Liver (tissue), 9 donors: Measurements from ENCODE around the gene HSPA12A. TPM values are rescaled to one million over a fixed set of nuclear protein-coding genes. Genes with fewer than 3 reads are reported as not detected.

Experiments used
- DNase-seq: peaks from one replicate; pipeline ENCODE4 v3.0.0-alpha.2; 2017; ENCODE audit warnings: low spot score
- H3K27ac ChIP-seq, 2 donors: one replicate each; pipeline ENCODE4 v1.7.0; 2013; ENCODE audit warnings: inconsistent platforms in 2 of 2, low read length in 2 of 2, control low read depth in 1 of 2, low read depth in 1 of 2, mild to moderate bottlenecking in 1 of 2
- H3K27me3 ChIP-seq, 4 donors: one replicate each; pipeline versions ENCODE4 v1.6.1 to v1.7.0; 2013; ENCODE audit warnings: low read length in 3 of 4, inconsistent platforms in 1 of 4, mild to moderate bottlenecking in 1 of 4, moderate library complexity in 1 of 4; ENCODE audit not compliant: control insufficient read depth in 4 of 4, insufficient read depth in 4 of 4
- H3K36me3 ChIP-seq, 4 donors: one replicate each; pipeline versions ENCODE4 v1.6.1 to v1.7.0; 2013; ENCODE audit warnings: low read length in 3 of 4, mild to moderate bottlenecking in 3 of 4, low read depth in 1 of 4, moderate library complexity in 1 of 4; ENCODE audit not compliant: control insufficient read depth in 4 of 4, insufficient read depth in 3 of 4
- H3K4me1 ChIP-seq, 4 donors: one replicate each; pipeline versions ENCODE4 v1.6.1 to v1.7.0; 2013; ENCODE audit warnings: low read length in 3 of 4, mild to moderate bottlenecking in 3 of 4, moderate library complexity in 1 of 4; ENCODE audit not compliant: control insufficient read depth in 4 of 4, insufficient read depth in 4 of 4
- H3K4me3 ChIP-seq, 3 donors: one replicate each; pipeline versions ENCODE4 v1.6.1 to v1.7.0; 2013; ENCODE audit warnings: low read length in 3 of 3, control low read depth in 1 of 3, low read depth in 1 of 3, mild to moderate bottlenecking in 1 of 3
- H3K9ac ChIP-seq, 2 donors: one replicate each; pipeline ENCODE4 v1.7.0; 2013; ENCODE audit warnings: low read length in 2 of 2, mild to moderate bottlenecking in 2 of 2, moderate library complexity in 2 of 2, control low read depth in 1 of 2, low read depth in 1 of 2
- H3K9me3 ChIP-seq, 4 donors: one replicate each; pipeline versions ENCODE4 v1.6.1 to v1.7.0; 2013; ENCODE audit warnings: low read length in 3 of 4; ENCODE audit not compliant: control insufficient read depth in 4 of 4
- ATF3 ChIP-seq: IDR thresholded peaks from 2 replicates; pipeline ENCODE4 v1.6.1; 2016; ENCODE audit warnings: antibody characterized with exemption
- CTCF ChIP-seq: fragments of 150-350 bp; IDR thresholded peaks from 2 replicates; pipeline ENCODE4 v1.5.1; 2017; ENCODE audit warnings: improper control_type of control experiment, low read depth, low read length; ENCODE audit not compliant: missing input control
- EGR1 ChIP-seq, 2 donors: IDR thresholded peaks; 2 replicates each; pipeline ENCODE4 v1.6.1; 2016 to 2018; ENCODE audit warnings: antibody characterized with exemption in 2 of 2, low read depth in 2 of 2
- FOXA1 ChIP-seq: IDR thresholded peaks from 2 replicates; pipeline ENCODE4 v1.6.1; 2016; ENCODE audit warnings: antibody characterized with exemption
- FOXA2 ChIP-seq: IDR thresholded peaks from 2 replicates; pipeline ENCODE4 v1.6.1; 2016; ENCODE audit warnings: antibody characterized with exemption
- GABPA ChIP-seq, 2 donors: IDR thresholded peaks in 1 of 2; conservative IDR thresholded peaks in 1 of 2; 2 replicates each; pipeline ENCODE4 v1.6.1; 2016; ENCODE audit warnings: antibody characterized with exemption in 2 of 2, mild to moderate bottlenecking in 1 of 2, moderate library complexity in 1 of 2
- HNF4A ChIP-seq, 2 donors: conservative IDR thresholded peaks; 2 replicates each; pipeline ENCODE4 v1.6.1; 2016; ENCODE audit warnings: antibody characterized with exemption in 2 of 2, mild to moderate bottlenecking in 2 of 2
- HNF4G ChIP-seq: IDR thresholded peaks from 2 replicates; pipeline ENCODE4 v1.6.1; 2016; ENCODE audit warnings: antibody characterized with exemption
- JUND ChIP-seq, 2 donors: IDR thresholded peaks; 2 replicates each; pipeline ENCODE4 v1.6.1; 2016; ENCODE audit warnings: antibody characterized with exemption in 2 of 2
- MAX ChIP-seq: IDR thresholded peaks from 2 replicates; pipeline ENCODE4 v1.6.1; 2016; ENCODE audit warnings: antibody characterized with exemption
- NR2F2 ChIP-seq: IDR thresholded peaks from 2 replicates; pipeline ENCODE4 v1.6.1; 2016; ENCODE audit warnings: antibody characterized with exemption
- RAD21 ChIP-seq, 2 donors: IDR thresholded peaks; 2 replicates each; pipeline ENCODE4 v1.6.1; 2016; ENCODE audit warnings: antibody characterized with exemption in 2 of 2, mild to moderate bottlenecking in 2 of 2
- REST ChIP-seq: IDR thresholded peaks from 2 replicates; pipeline ENCODE4 v1.6.1; 2016; ENCODE audit warnings: antibody characterized with exemption, mild to moderate bottlenecking
- RXRA ChIP-seq, 2 donors: IDR thresholded peaks; 2 replicates each; pipeline ENCODE4 v1.6.1; 2017 to 2018; ENCODE audit warnings: antibody characterized with exemption in 2 of 2, mild to moderate bottlenecking in 1 of 2
- SP1 ChIP-seq: IDR thresholded peaks from 2 replicates; pipeline ENCODE4 v1.6.1; 2018; ENCODE audit warnings: antibody characterized with exemption, mild to moderate bottlenecking
- TAF1 ChIP-seq: conservative IDR thresholded peaks from 2 replicates; pipeline ENCODE4 v1.6.1; 2016; ENCODE audit warnings: antibody characterized with exemption, mild to moderate bottlenecking
- YY1 ChIP-seq: IDR thresholded peaks from 2 replicates; pipeline ENCODE4 v1.6.1; 2016; ENCODE audit warnings: antibody characterized with exemption, mild to moderate bottlenecking
- ZBTB33 ChIP-seq: IDR thresholded peaks from 2 replicates; pipeline ENCODE4 v1.6.1; 2016; ENCODE audit warnings: antibody characterized with exemption
- WGBS: extraction: QIAGEN DNeasy Blood & Tissue Kit; methylation state at CpG from one replicate; pipeline ENCODE4 v1.1.7; 2013; 5-methylcytosine and 5-hydroxymethylcytosine counted together
- polyA plus RNA-seq, 2 donors: library from polyadenylated mRNA; stranded (reverse) in 1 of 2; unstranded in 1 of 2; fragments of 200-250 nt in 1 of 2; fragments of >200 nt in 1 of 2; fragmentation: Nextera tagmentation in 1 of 2; extraction: Ambion mirVana in 1 of 2; gene quantifications; one replicate each; pipeline versions ENCODE4 v1.2.1 to v1.2.3, GENCODE V29; 2013 to 2015
- total RNA-seq, 2 donors: library from RNA; depleted of rRNA; stranded (reverse); fragments of >200 nt; gene quantifications; one replicate each; pipeline ENCODE4 v1.2.3, GENCODE V29; 2014
- donor health status: healthy.
- donor health status: healthy.
- donor health status: healthy.
- donor health status: healthy.
- donor health status: healthy.

Gene HSPA12A
- total and polyA plus RNA-seq, 4 donors, result 1.3 to 4.5 (median 1.6) TPM

- 84% methylated on average over 1 of the region's 1 CpG for WGBS
- H3K4me1 ChIP-seq, result peaks cover 0 to 13% (median 8%) of the 10 kb centered on the region in 4 donors
- TF ChIP-seq RXRA (IDR thresholded peaks at IDR 0.05), result no peak
- TF ChIP-seq GABPA (IDR thresholded peaks at IDR 0.05 in 1 of 2, conservative IDR thresholded peaks at IDR 0.05 in 1 of 2), result no peak
- no peak for TF ChIP-seq YY1
- no peak for TF ChIP-seq SP1
- TF ChIP-seq HNF4A (conservative IDR thresholded peaks at IDR 0.05), result no peak
- no peak for TF ChIP-seq HNF4G
- no peak for TF ChIP-seq EGR1 (IDR thresholded peaks at IDR 0.05; ENCODE audit: low read depth in 2 of 2)
- TF ChIP-seq ATF3, result no peak
- TF ChIP-seq FOXA2, result no peak
- TF ChIP-seq TAF1, result no peak
- no peak for TF ChIP-seq FOXA1
- TF ChIP-seq JUND (IDR thresholded peaks at IDR 0.05), result no peak
- no peak for TF ChIP-seq REST
- TF ChIP-seq RAD21 (IDR thresholded peaks at IDR 0.05), result no peak
- TF ChIP-seq CTCF, result no peak
- TF ChIP-seq NR2F2, result no peak
- TF ChIP-seq MAX, result no peak
- TF ChIP-seq ZBTB33, result no peak
- no peaks in the 10 kb centered on the region for H3K36me3 ChIP-seq
- no peak overlapping the region for H3K27ac ChIP-seq
- peaks cover 0 to 2% (median 0%) of the 10 kb centered on the region in 4 donors for H3K27me3 ChIP-seq
- H3K9me3 ChIP-seq, result no peaks in the 10 kb centered on the region
- no peak overlapping the region for H3K9ac ChIP-seq
- H3K4me3 ChIP-seq, result no peak overlapping the region
- DNase-seq, result no peak
Observed at GRCh38 chr10:116719804-116720203, 22.6 kb downstream of the HSPA12A start.
